Thymus (tissue), 11 donors: ENCODE data around the gene FBXO21. TPM values are rescaled to one million over a fixed set of nuclear protein-coding genes. Genes with fewer than 3 reads are reported as not detected.
"Not testable (repeated sequence)": the region's sequence is repeated elsewhere in the genome, so short reads cannot be mapped to it uniquely, and the experiment has no call there.

ENCODE experiments used
- DNase-seq, 9 donors: peaks; one replicate each; pipeline ENCODE4 v3.0.0-alpha.2; 2013; ENCODE audit warnings: low spot score in 9 of 9, low read depth in 6 of 9, missing footprints in 1 of 9
- H3K27ac ChIP-seq, 2 donors: one replicate each; pipeline ENCODE4 v1.5.1; 2013; ENCODE audit warnings: control low read depth in 1 of 2, low read depth in 1 of 2, low read length in 1 of 2, mild to moderate bottlenecking in 1 of 2, moderate library complexity in 1 of 2
- H3K27me3 ChIP-seq, 2 donors: one replicate each; pipeline ENCODE4 v1.5.1; 2013; ENCODE audit warnings: low read length in 1 of 2; ENCODE audit not compliant: control insufficient read depth in 2 of 2, insufficient read depth in 1 of 2
- H3K36me3 ChIP-seq, 2 donors: one replicate each; pipeline ENCODE4 v1.5.1; 2013; ENCODE audit warnings: low read length in 1 of 2, mild to moderate bottlenecking in 1 of 2, moderate library complexity in 1 of 2; ENCODE audit not compliant: control insufficient read depth in 2 of 2, insufficient read depth in 2 of 2
- H3K4me1 ChIP-seq, 2 donors: one replicate each; pipeline ENCODE4 v1.5.1; 2013; ENCODE audit warnings: low read length in 2 of 2; ENCODE audit not compliant: control insufficient read depth in 2 of 2, insufficient read depth in 2 of 2
- H3K4me3 ChIP-seq, 2 donors: one replicate each; pipeline ENCODE4 v1.5.1; 2013; ENCODE audit warnings: low read length in 2 of 2, control low read depth in 1 of 2, mild to moderate bottlenecking in 1 of 2
- H3K9me3 ChIP-seq, 2 donors: one replicate each; pipeline ENCODE4 v1.5.1; 2013; ENCODE audit warnings: low read length in 1 of 2, mild to moderate bottlenecking in 1 of 2; ENCODE audit not compliant: control insufficient read depth in 2 of 2, insufficient read depth in 1 of 2
- WGBS: extraction: QIAGEN DNeasy Blood & Tissue Kit; methylation state at CpG from one replicate; pipeline ENCODE4 v1.1.7; 2013; 5-methylcytosine and 5-hydroxymethylcytosine counted together
- polyA plus RNA-seq: library from polyadenylated mRNA; stranded (reverse); fragments of 200-250 nt; gene quantifications from one replicate; pipeline ENCODE4 v1.2.3, GENCODE V29; 2013
- total RNA-seq: library from RNA; stranded (reverse); fragments of 120-200 nt; gene quantifications from one replicate; pipeline ENCODE4 v1.2.4, GENCODE V29; 2013
- donor health status: healthy.

Gene FBXO21
- total and polyA plus RNA-seq, 2 donors, result 15.1 to 16.0 TPM

DNA sequence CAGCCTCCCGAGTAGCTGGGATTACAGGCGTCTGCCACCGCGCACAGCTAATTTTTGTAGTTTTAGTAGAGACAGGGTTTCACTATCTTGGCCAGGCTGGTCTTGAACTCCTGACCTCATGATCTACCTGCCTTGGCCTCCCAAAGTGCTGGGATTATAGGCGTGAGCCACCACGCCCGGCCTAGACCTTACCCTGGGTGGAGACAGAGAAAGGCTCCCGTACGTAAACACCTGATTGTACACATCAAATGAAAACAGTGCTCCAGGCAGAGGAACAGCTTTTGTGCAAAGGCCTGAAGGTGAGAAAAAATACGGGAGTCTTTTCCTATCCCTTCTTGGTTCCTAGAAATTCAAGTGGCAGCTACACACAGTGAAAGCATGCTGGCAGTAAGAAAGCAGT, 95.1 kb downstream of the FBXO21 start:
- H3K4me3 ChIP-seq, H3K36me3 ChIP-seq, H3K27ac ChIP-seq, DNase-seq, H3K9me3 ChIP-seq: not testable (repeated sequence)
- WGBS, result 97% methylated on average over 10 of the region's 10 CpGs
- H3K27me3 ChIP-seq, result peaks cover 10 to 25% of the 10 kb centered on the region in 2 donors
- H3K4me1 ChIP-seq, result peaks cover 13 to 15% of the 10 kb centered on the region in 2 donors

GRCh38 chr12:117093918-117094630, 96.2 kb downstream of the FBXO21 start:
- WGBS, result 90% methylated on average over 18 of the region's 18 CpGs
- H3K27ac ChIP-seq, result no peak overlapping the region
- no peaks in the 10 kb centered on the region for H3K9me3 ChIP-seq
- H3K4me3 ChIP-seq, result no peak overlapping the region
- no peak for DNase-seq
- H3K36me3 ChIP-seq, result no peaks in the 10 kb centered on the region
- peaks cover 10 to 18% of the 10 kb centered on the region in 2 donors for H3K27me3 ChIP-seq
- peaks cover 8 to 10% of the 10 kb centered on the region in 2 donors for H3K4me1 ChIP-seq

DNA sequence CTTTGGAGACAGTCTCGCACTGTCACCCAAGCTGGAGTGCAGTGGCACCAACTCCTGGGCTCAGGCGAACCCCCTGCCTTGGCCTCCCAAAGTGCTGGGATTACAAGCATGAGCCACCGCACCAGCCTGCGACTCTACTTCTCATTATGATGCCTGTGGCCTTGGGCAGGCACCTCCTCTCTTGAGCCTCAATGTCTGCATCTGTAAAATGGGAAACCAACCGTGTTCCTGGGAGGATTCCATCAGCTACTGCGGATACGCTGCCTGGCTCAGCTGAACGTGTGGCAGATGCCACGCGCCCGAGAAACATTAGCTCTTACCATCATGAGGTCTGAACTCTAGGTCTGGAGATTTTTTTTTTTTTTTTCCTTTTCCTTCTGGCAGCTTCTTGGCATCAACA, 96.8 kb downstream of the FBXO21 start:
- Histone ChIP-seq H3K4me3 (no peak overlapping the region), H3K4me1 (peaks cover 2 to 6% of the 10 kb centered on the region in 2 donors), H3K27ac (no peak overlapping the region), H3K9me3 (no peaks in the 10 kb centered on the region), H3K36me3 (no peaks in the 10 kb centered on the region), H3K27me3 (peaks cover 10 to 13% of the 10 kb centered on the region in 2 donors)
- no peak for DNase-seq
- WGBS, result 96% methylated on average over 11 of the region's 11 CpGs

DNA sequence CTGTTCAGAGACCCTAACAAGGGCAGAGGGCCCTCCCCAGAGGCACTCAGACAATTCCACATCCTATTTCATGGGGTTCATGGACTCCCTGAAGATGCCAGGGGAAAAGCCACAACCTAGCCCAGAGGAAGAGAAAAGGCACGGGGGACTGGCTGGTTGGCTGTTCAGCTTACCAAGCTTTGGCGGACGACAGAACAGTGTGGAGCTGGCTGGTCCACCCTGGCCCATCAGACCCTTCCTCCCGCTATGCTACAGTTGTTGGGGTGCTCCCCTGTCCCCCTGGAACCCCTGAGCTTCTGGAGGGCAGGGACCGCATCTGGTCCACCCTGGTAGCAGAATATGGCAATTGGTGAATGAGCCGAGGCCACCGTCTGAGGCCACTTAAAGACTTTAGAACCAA, 97.4 kb downstream of the FBXO21 start:
- Histone ChIP-seq H3K9me3 (no peaks in the 10 kb centered on the region), H3K4me3 (no peak overlapping the region), H3K4me1 (peaks cover 0 to under 1% of the 10 kb centered on the region in 2 donors), H3K36me3 (no peaks in the 10 kb centered on the region), H3K27me3 (peaks cover 4 to 7% of the 10 kb centered on the region in 2 donors), H3K27ac (no peak overlapping the region)
- 97% methylated on average over 7 of the region's 7 CpGs for whole genome bisulfite sequencing
- no peak for DNase-seq

GRCh38 chr12:117092511-117092780, 97.8 kb downstream of the FBXO21 start:
- H3K27ac ChIP-seq, result no peak overlapping the region

More at GRCh38 chr12:117092511-117092780, 97.8 kb downstream of the FBXO21 start:
- peaks cover 0 to 7% of the 10 kb centered on the region in 2 donors for H3K27me3 ChIP-seq
- H3K4me3 ChIP-seq, result no peak overlapping the region
- WGBS, result 96% methylated on average over 2 of the region's 2 CpGs
- H3K9me3 ChIP-seq, result no peaks in the 10 kb centered on the region
- H3K4me1 ChIP-seq, result no peaks in the 10 kb centered on the region
- DNase-seq, result no peak
- no peaks in the 10 kb centered on the region for H3K36me3 ChIP-seq

Other genes starting within 250 kb of the FBXO21 start
- gene TESC, start 91.1 kb downstream of the FBXO21 start, total RNA-seq, result 18.4 TPM
- 7.7 TPM for gene TESC, start 91.1 kb downstream of the FBXO21 start, polyA plus RNA-seq
- 0.05 TPM for gene NOS1, start 171.2 kb upstream of the FBXO21 start, total RNA-seq
- 0.23 TPM for gene NOS1, start 171.2 kb upstream of the FBXO21 start, polyA plus RNA-seq